Measurements from ENCODE around the gene DNAJB7.

- TF ChIP-seq CTCF (conservative IDR thresholded peaks at IDR 0.05; ENCODE audit: low read length), result no peak
- TF ChIP-seq EZH2phosphoT487 (IDR thresholded peaks at IDR 0.05; ENCODE audit: borderline replicate concordance), result no peak
Measured at GRCh38 chr22:40867109-40867508, 5.2 kb upstream of the DNAJB7 start.

Measured in Loucy (cell line).